Transverse colon (tissue), 4 donors: ENCODE data around the gene TFAP2D. TPM values are rescaled to one million over a fixed set of nuclear protein-coding genes. Genes with fewer than 3 reads are reported as not detected.

Experiments used
- DNase-seq: peaks from one replicate; pipeline ENCODE4 v3.0.0-alpha.2; 2019
- H3K27ac ChIP-seq, 4 donors: fragments of 200-600 bp; sonication (generic); 2 replicates each; pipeline ENCODE4 v1.5.1; 2016 to 2018; ENCODE audit warnings: inconsistent platforms in 4 of 4
- H3K27me3 ChIP-seq: fragments of 200-600 bp; sonication (generic); 2 replicates; pipeline ENCODE4 v1.5.1; 2017; ENCODE audit warnings: inconsistent platforms
- H3K36me3 ChIP-seq, 4 donors: fragments of 200-600 bp; sonication (generic); 2 replicates each; pipeline ENCODE4 v1.5.1; 2017 to 2019; ENCODE audit warnings: inconsistent platforms in 4 of 4
- H3K4me1 ChIP-seq, 4 donors: fragments of 200-600 bp; sonication (generic); 2 replicates each; pipeline ENCODE4 v1.5.1; 2017 to 2020; ENCODE audit warnings: inconsistent platforms in 4 of 4
- H3K4me3 ChIP-seq, 4 donors: fragments of 200-600 bp; sonication (generic); 1 replicate in 1 of 4; 2 replicates in 3 of 4; pipeline versions ENCODE4 v1.5.1 to v1.6.1; 2017 to 2019; ENCODE audit warnings: inconsistent platforms in 4 of 4
- H3K9me3 ChIP-seq, 2 donors: fragments of 200-600 bp; sonication (generic); 2 replicates each; pipeline ENCODE4 v1.5.1; 2017 to 2019; ENCODE audit warnings: inconsistent platforms in 2 of 2
- CTCF ChIP-seq, 5 experiments: fragments of 200-600 bp in 3 of 5; fragments of 450-650 bp in 2 of 5; sonication (generic) in 3 of 5; IDR thresholded peaks; 1 replicate in 2 of 5; 2 replicates in 3 of 5; pipeline ENCODE4 v1.5.1; 2016 to 2017; ENCODE audit warnings: antibody characterized with exemption in 5 of 5, inconsistent platforms in 3 of 5, mild to moderate bottlenecking in 2 of 5, moderate library complexity in 1 of 5
- EP300 ChIP-seq: sonication (generic); formaldehyde crosslinking; IDR thresholded peaks from one replicate; pipeline ENCODE4 v1.6.1; 2017; ENCODE audit warnings: antibody characterized with exemption, low read depth
- POLR2A ChIP-seq: fragments of 450-650 bp; IDR thresholded peaks from one replicate; pipeline ENCODE4 v1.6.1; 2016; ENCODE audit warnings: antibody characterized with exemption, mild to moderate bottlenecking, moderate library complexity
- POLR2AphosphoS5 ChIP-seq, 3 donors: sonication (generic); formaldehyde crosslinking; IDR thresholded peaks; one replicate each; pipeline ENCODE4 v1.6.1; 2016; ENCODE audit warnings: antibody characterized with exemption in 3 of 3
- WGBS, 2 donors: methylation state at CpG; one replicate each; pipeline ENCODE4 v1.1.5; 2018; ENCODE audit warnings: low coverage in 1 of 2; 5-methylcytosine and 5-hydroxymethylcytosine counted together
- in situ Hi-C, 4 donors: fragments of 200-750 bp; cut with MboI; loops; one replicate each; pipeline versions ENCODE4 v1.15.0 to v1.15.1; 2017; ENCODE audit warnings: low sequenced_read_pairs in 3 of 4, low pct_ligation_motif_present in 1 of 4, low pct_unique_long_range_greater_than_20kb in 1 of 4
- intact Hi-C: fragments of 100-400 bp; cut with DNase I; formaldehyde crosslinking; loops from one replicate; pipeline ENCODE4 v1.15.1; 2023; ENCODE audit warnings: low total_unique reads
- total RNA-seq, 4 donors: library from RNA; depleted of rRNA; stranded (reverse); fragments of >200 nt; gene quantifications; one replicate each; pipeline ENCODE4 v1.1.0, GENCODE V29; 2016

TFAP2D gene
- total RNA-seq, 4 donors from 2014 or later, result not detected

DNA sequence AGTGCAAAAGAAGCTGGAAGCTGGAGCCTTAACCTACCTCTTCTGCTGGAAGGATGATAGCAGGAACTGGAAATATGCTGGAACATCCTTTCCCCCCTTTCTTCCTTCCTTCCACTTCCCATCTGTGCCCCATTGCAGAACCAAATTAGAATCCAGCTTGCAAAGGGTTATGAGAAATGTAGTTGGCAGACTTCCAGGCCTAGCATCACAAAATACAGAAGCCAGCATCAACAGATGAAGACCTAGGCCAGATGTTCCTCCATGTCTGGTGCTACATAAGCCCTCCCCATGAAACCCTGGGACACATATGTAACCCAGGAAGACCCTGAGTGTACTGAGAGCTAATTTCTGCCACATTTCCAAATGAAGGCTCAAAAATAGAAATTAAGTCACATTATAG is 65.4 kb downstream of the TFAP2D start:
- no peaks in the 10 kb centered on the region for H3K27me3 ChIP-seq
- H3K9me3 ChIP-seq, result no peaks in the 10 kb centered on the region
- no peaks in the 10 kb centered on the region for H3K4me1 ChIP-seq
- TF ChIP-seq POLR2A, result no peak
- TF ChIP-seq POLR2AphosphoS5 (IDR thresholded peaks at IDR 0.05), result no peak
- TF ChIP-seq CTCF (IDR thresholded peaks at IDR 0.05), result no peak
- no peak for TF ChIP-seq EP300
- no peak overlapping the region for H3K27ac ChIP-seq
- DNase-seq, result no peak
- no peak overlapping the region for H3K4me3 ChIP-seq
- no peaks in the 10 kb centered on the region for H3K36me3 ChIP-seq
- in situ Hi-C loops, result no loop called here
- intact Hi-C loops, result no loop called here

DNA sequence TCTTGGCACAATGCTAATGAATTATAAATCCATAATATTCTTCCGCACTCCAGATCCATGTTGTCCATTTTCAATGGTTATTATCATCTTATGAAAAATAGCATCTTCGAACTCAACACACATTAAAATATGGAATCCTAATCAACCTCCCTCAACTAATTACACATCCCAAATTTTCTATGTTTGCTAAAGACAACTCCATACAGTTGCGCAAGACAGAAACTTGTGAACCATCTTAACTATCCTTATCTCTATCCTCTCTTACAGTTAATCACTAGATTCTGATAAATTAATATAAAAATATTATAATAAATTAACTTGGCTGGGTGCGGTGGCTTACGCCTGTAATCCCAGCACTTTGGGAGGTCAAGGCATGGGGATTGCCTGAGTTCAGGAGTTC is 67.1 kb downstream of the TFAP2D start:
- no peak for DNase-seq
- TF ChIP-seq POLR2A (no peak), CTCF (IDR thresholded peaks at IDR 0.05) (no peak), EP300 (no peak), POLR2AphosphoS5 (IDR thresholded peaks at IDR 0.05) (no peak)
- no peaks in the 10 kb centered on the region for H3K36me3 ChIP-seq
- no peak overlapping the region for H3K4me3 ChIP-seq
- no peaks in the 10 kb centered on the region for H3K27me3 ChIP-seq
- in situ Hi-C loops, result no loop called here
- intact Hi-C loops, result no loop called here
- no peaks in the 10 kb centered on the region for H3K9me3 ChIP-seq
- H3K4me1 ChIP-seq, result no peaks in the 10 kb centered on the region
- no peak overlapping the region for H3K27ac ChIP-seq
- 92 to 95% methylated on average over 5 of the region's 5 CpGs for WGBS, 2 donors

GRCh38 chr6:50785921-50786320 is 72.6 kb downstream of the TFAP2D start:
- no peaks in the 10 kb centered on the region for H3K36me3 ChIP-seq
- H3K9me3 ChIP-seq, result no peaks in the 10 kb centered on the region
- H3K4me1 ChIP-seq, result no peaks in the 10 kb centered on the region
- in situ Hi-C loops, result no loop called here
- H3K27ac ChIP-seq, result no peak overlapping the region
- no peak for DNase-seq
- TF ChIP-seq EP300 (no peak), POLR2AphosphoS5 (IDR thresholded peaks at IDR 0.05) (no peak), POLR2A (no peak), CTCF (IDR thresholded peaks at IDR 0.05) (no peak)
- no peak overlapping the region for H3K4me3 ChIP-seq
- intact Hi-C loops, result no loop called here
- H3K27me3 ChIP-seq, result no peaks in the 10 kb centered on the region
- WGBS, 2 donors, result 0 to 23% methylated on average over 1 of the region's 1 CpG

DNA sequence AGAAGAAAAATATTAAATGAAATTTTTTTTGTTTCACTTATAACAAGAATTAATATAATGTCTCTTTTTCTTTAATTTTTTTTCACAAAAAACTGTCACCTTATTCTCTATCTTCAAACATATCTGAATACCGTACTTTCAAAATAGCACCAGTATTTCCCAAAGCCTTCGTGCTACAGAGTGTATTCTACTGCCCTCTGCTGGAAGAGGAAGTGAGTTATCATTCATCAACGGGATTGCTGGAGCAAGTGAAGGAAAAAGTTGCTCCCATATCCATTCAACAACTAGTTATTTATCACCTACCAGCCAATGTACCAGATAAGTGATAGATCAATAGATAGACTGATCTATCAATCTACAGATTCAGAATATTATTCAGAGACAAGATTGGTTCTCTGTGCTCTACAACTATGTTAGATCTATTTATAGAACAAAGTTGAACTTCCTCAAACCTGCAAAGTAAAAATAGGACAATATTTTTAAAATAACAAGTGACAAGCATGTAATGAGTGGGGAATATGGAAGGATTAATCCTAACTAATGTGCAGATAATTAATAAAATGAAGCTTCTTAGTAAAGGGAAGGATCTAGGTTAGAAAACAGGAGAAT is 78.7 kb downstream of the TFAP2D start:
- TF ChIP-seq POLR2AphosphoS5 (IDR thresholded peaks at IDR 0.05), result no peak
- no peak for TF ChIP-seq POLR2A
- peak; percentile 22 to 60 (median 51) for TF ChIP-seq CTCF (IDR thresholded peaks at IDR 0.05)
- TF ChIP-seq EP300, result no peak
- Histone ChIP-seq H3K4me3 (no peak overlapping the region), H3K9me3 (no peaks in the 10 kb centered on the region), H3K4me1 (no peaks in the 10 kb centered on the region), H3K36me3 (no peaks in the 10 kb centered on the region), H3K27ac (no peak overlapping the region), H3K27me3 (no peaks in the 10 kb centered on the region)
- WGBS, 2 donors, result 0% methylated on average over 1 to 3 of the region's 3 CpGs
- intact Hi-C loops, result no loop called here
- DNase-seq, result no peak
- in situ Hi-C loops, result no loop called here
